Muscle of arm (tissue), 14 donors: ENCODE data around the gene ARMCX5. TPM values are rescaled to one million over a fixed set of nuclear protein-coding genes. Genes with fewer than 3 reads are reported as not detected.

Experiments
- DNase-seq: peaks from one replicate; pipeline ENCODE4 v3.0.0-alpha.2; 2013
- long read RNA-seq, 11 donors: transcript quantifications; one replicate each; lab custom pipeline, GENCODE V29; 2026
- polyA plus RNA-seq, 12 donors: library from polyadenylated mRNA; unstranded; fragments of 120-200 nt; gene quantifications; one replicate each; pipeline ENCODE4 v1.2.1, GENCODE V29; 2013; ENCODE audit not compliant: insufficient read length in 12 of 12

Gene ARMCX5
- polyA plus RNA-seq, result 10 to 100 TPM in 1 of 12 donors, 1 to 10 TPM in 10, not detected in 1; 5.3 to 10.0 (median 7.7) TPM
- long read RNA-seq, donor 1, full-length matches to known transcripts, result 24 of 24 reads
- long read RNA-seq, donor 1, partial matches to known transcripts, result 0 of 24 reads
- long read RNA-seq, donor 1, other reads (novel, unspliced or antisense), result 0 of 24 reads
- long read RNA-seq, donor 2, full-length matches to known transcripts, result 10 of 10 reads
- long read RNA-seq, donor 2, partial matches to known transcripts, result 0 of 10 reads
- long read RNA-seq, donor 2, other reads (novel, unspliced or antisense), result 0 of 10 reads
- long read RNA-seq, donor 3, full-length matches to known transcripts, result 2 of 2 reads
- long read RNA-seq, donor 3, partial matches to known transcripts, result 0 of 2 reads
- long read RNA-seq, donor 3, other reads (novel, unspliced or antisense), result 0 of 2 reads
- long read RNA-seq, donor 4, full-length matches to known transcripts, result 3 of 3 reads
- long read RNA-seq, donor 4, partial matches to known transcripts, result 0 of 3 reads
- long read RNA-seq, donor 4, other reads (novel, unspliced or antisense), result 0 of 3 reads
- long read RNA-seq, donor 5, full-length matches to known transcripts, result 13 of 13 reads
- long read RNA-seq, donor 5, partial matches to known transcripts, result 0 of 13 reads
- long read RNA-seq, donor 5, other reads (novel, unspliced or antisense), result 0 of 13 reads
- long read RNA-seq, donor 6, full-length matches to known transcripts, result 5 of 5 reads
- long read RNA-seq, donor 6, partial matches to known transcripts, result 0 of 5 reads
- long read RNA-seq, donor 6, other reads (novel, unspliced or antisense), result 0 of 5 reads
- long read RNA-seq, donor 7, full-length matches to known transcripts, result 4 of 4 reads
- long read RNA-seq, donor 7, partial matches to known transcripts, result 0 of 4 reads
- long read RNA-seq, donor 7, other reads (novel, unspliced or antisense), result 0 of 4 reads
- long read RNA-seq, donor 8, full-length matches to known transcripts, result 9 of 9 reads
- long read RNA-seq, donor 8, partial matches to known transcripts, result 0 of 9 reads
- long read RNA-seq, donor 8, other reads (novel, unspliced or antisense), result 0 of 9 reads
- long read RNA-seq, donor 9, full-length matches to known transcripts, result 7 of 7 reads
- long read RNA-seq, donor 9, partial matches to known transcripts, result 0 of 7 reads
- long read RNA-seq, donor 9, other reads (novel, unspliced or antisense), result 0 of 7 reads
- long read RNA-seq, donor 10, full-length matches to known transcripts, result 7 of 7 reads
- long read RNA-seq, donor 10, partial matches to known transcripts, result 0 of 7 reads
- long read RNA-seq, donor 10, other reads (novel, unspliced or antisense), result 0 of 7 reads
- long read RNA-seq, donor 11, full-length matches to known transcripts, result 14 of 14 reads
- long read RNA-seq, donor 11, partial matches to known transcripts, result 0 of 14 reads
- long read RNA-seq, donor 11, other reads (novel, unspliced or antisense), result 0 of 14 reads

DNA sequence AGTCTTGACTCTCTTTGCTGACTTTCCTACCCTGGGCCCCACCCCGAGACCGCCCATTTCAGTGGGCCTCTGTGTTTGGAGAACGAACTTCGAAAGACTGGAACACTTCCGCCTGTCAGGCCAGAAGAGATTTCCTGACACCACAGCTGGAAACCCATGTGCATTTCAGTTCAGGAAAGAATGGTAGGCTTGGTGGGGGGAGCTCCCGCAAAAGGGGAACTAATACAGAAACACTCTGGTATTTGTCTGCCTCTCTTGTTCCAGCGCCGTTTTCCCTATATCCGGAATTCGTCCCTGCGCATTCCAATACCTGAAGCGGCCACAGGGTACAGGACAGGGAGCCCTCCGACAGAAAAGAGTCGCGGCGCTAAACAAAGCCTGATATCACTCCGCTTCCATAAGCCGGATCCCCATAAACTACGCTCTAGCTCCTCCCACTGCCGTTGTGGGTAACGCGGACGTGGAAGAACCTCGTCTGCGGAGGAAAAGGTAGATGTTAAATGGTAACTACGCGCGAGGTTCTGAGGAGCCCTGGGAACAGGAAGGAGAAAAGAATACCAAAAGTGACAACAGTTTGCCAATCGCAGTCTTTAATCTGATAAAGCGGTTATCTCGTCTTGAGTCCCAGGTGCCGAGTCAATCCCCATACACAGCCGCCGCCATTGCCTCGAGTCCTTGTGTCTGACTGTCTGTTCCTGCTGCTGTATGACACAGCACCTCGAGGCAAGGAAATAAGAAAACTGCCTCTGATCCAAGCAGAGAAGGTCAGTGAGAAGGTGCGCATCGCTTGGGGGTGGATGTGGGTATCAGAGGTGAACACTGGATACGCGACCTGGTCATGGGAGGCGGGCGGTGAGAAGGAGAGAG is at the start of gene ARMCX5:
TSS of gene ARMCX5 (plus strand) at position 432 of the 867 bp plus-strand sequence. CDS start 2,627 bp downstream, outside the sequence.
- DNase-seq, result peak; percentile 88

DNA sequence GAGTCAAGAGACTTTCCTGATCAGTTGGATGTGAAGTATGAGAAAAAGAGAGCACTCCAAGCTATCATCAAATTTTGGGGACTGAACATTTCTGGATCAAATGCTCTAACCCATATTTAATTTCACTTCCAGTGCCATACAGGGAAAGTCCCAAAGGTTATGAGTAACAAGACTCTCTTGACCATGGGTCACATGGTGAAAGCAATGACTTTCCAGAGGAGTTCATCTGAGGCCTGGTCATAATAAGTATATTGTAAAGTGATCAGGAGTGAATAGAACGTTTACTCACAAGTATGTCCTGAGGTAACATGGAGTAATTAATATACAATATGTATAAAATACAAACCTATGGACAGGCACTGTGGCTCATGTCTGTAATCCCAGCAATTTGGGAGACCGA is 40.7 kb upstream of the ARMCX5 start:
- no peak for DNase-seq

DNA sequence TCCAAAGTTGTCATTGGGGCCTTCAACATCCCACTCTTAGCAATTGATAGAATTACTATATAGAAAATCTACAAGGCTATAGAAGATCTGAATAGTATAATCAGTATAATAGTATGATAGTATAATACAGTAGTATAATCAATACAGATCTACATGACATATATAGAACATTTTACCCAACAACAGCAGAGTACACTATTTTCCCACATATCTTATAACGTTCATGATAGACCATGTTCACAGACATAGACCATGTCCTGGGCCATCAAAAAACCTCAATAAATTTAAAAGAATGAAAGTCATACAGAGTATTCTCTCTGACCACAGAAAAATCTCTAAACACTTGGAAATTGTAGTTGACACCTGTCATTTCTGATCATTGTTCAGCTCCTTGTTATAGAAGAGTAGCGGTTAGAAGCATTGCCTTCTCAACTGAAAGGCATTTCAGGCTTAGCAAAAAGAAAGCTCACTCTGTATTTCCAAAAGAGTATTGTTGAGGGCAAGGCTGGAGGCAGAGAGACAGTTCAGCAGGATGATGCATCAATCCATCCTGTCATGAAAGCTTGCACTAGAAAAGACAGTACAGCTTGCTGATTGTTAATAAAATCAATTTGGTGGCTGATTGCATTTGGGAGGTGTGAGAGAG is 38.8 kb upstream of the ARMCX5 start:
- no peak for DNase-seq

DNA sequence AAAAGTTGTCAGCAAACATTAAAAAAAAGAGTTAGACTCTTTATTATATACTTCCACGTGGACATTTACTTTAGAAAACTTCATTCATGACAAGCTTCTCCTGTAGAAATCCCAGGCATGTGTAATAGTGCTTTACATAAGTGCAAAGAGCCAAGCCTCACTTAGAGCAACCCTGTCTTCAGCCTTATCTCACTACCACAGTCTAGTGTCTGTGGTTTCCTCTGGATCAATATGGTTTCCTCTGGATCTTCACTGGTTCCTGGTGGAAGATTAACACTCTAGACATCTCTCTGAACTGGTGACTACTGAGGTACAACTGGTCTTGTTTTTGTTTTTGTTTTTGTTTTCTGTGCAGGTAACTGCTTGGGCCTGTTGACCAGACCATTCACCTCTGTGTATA is 18.4 kb upstream of the ARMCX5 start:
- DNase-seq, result no peak

DNA sequence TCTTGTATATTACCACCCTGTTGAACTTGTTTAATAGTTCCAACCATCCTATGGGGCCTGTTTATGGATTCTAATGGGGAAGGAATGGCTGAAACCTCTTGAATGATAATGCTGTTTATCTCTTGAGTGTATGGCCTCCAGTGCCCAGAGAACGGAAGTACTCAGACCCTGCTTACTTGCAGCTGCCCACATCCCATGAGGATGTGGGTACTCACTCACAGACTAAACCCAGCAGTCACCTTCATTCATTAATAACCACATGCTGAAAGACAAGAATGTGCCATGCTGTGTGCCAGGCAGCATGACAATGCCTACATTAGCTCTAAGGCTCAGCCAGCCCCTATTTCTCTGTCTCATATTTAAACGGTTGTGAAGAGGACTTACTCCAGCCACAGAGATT is 5.9 kb upstream of the ARMCX5 start:
- no peak for DNase-seq

DNA sequence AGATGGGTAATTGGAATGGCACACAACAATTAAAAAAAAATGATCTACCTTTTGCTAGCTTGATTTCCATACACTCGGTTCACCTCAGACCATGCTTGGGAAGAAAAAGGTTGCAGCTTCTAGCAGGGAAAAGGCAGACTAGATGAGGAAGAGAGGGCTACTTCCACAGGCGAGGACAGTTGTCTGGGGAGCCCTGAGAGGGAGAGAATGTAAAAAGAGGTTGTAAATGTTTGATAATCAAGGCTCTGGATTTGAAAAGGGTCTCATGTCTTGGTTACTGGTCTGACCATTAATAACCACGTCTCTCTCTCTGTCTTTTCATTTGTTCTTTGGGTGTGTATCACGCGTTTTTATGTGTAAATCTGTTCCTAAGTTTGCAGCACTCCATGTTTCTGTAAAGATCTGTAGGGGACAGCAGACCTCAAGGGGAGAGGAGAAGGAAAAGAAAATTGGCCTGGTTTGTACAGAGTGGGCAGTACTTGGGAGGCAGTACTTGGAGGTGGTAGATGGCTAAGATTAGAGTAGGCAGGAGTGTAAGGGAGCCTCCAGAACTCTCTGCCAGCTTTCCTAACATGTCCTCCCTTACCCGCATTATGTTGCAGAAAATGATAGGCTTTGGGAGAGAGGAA is 750 bp downstream of the ARMCX5 start:
- peak; percentile 26 for DNase-seq

DNA sequence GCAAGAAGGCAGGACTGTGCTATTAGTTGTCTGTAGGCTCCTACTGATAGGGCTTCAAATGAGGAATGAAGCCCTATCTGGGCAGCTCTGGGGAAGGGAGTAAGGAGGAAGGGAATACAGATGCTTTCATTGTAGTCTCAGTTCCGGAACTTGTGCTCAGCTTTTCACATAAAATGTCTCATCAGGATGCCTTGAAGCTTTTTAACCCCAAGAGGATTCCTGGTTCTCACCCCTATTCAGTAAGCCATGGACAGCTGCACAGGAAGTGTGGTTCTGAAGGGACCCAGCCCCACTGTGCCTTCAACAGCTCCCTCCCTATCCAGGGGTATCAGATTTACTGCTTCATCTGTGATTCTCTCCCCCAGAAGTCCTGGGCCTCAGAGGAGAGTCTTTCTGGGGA is 5.0 kb downstream of the ARMCX5 start:
- no peak for DNase-seq

DNA sequence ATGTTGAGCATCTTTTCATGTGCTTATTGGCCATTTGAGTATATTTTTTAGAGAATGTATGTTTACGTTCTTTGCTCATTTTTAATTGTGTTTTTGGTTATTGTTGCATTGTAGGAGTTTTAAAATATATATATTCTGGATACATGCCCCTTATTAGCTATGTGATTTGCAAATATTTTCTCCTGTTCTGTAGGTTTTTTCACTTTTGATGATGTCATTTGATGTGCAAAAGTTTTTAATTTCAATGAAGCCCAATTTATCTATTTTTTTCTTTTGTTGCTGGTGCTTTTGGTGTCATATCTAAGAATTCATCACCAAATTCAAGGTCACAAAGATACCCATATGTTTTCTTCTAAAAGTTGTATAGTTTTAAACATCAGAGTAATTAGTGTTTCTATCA is 6.8 kb downstream of the ARMCX5 start:
- no peak for DNase-seq

DNA sequence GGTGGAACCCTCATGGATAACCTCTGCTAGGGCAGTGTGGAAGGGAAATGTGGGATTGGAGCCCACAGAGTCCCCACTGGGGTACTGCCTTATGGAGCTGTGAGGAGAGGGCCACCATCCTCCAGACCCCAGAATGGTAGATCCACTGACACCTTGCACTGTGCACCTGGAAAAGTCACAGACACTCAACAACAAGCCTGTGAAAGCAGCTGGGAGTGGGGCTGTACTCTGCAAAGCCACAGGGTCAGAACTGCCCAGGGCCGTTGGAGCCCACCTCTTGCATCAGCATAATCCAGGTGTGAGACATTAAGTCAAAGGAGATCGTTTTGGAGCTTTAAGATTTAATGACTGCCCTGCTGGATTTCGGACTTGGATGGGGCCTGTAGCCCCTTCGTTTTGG is 11.6 kb downstream of the ARMCX5 start:
- no peak for DNase-seq

DNA sequence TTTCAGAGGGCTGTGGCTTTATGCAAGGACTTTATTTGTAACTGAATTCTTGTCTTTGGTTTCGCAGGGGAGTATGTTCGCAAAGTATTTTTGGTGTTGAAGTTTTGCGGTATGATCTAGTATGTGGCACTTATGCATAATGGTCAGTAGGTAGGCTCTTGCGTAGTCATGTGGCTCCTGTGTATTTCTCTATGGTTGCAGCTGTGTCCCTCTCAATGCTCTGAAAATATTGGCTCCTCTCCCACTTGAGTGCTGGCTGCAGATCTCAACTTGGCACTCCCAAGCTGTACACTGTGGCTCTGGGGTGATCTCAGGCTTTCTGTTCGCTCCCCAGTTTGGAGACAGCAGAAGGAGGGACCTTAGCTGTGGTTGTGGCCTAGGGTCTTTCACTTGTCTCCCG is 24.8 kb downstream of the ARMCX5 start:
- DNase-seq, result no peak

DNA sequence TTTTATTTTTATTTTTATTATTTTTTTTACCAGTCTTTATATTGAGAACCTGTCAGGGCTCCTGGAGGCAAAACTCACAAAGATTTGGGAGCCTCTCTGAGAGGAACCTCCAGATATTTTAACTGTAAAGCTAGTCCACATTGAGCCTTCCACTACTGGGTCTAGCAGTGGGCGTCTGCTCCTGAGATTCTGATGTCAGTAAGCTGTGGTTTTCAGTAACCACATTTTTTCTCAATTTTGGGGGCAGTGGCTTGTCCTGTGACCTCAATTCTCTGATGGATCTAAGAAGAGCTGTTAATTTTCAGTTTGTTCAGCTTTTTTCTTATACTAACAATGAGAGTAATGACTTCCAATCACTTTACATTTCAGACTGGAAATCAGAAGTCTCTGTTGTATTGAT is 28.3 kb downstream of the ARMCX5 start:
- DNase-seq, result no peak

DNA sequence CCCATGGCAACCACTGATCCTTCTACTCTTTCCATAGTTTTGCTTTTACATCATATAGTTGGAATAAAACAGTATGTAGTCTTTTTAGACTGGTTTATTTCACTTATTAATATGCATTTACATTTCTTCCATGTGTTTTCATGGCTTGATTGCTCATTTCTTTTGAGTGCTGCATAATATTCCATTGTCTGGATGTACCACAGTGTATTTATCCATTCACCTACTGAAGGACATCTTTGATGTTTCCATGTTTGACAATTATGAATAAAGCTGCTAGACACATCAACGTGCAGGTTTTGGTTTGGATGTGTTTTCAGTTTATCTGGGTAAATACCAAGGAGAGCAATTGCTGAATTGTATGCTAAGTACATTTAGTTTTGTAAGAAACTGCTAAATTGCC is 38.2 kb downstream of the ARMCX5 start:
- DNase-seq, result no peak

DNA sequence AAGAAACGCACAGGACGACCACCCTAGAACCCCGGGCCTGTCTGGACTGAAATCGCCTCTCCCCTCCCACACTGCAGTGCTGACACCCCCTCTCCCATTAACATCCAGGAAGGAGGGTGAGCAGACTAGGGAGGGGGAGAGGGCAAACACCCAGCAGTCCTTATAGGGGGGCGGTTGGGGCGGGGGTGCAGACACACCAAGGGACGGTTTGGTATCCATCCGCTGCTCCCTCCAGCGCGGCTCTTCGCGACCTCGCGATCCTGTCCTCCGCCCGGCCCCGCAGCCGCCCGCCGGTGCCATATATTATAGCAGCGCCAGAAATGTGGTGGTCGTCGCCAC is 51.6 kb downstream of the ARMCX5 start:
- DNase-seq, result no peak

DNA sequence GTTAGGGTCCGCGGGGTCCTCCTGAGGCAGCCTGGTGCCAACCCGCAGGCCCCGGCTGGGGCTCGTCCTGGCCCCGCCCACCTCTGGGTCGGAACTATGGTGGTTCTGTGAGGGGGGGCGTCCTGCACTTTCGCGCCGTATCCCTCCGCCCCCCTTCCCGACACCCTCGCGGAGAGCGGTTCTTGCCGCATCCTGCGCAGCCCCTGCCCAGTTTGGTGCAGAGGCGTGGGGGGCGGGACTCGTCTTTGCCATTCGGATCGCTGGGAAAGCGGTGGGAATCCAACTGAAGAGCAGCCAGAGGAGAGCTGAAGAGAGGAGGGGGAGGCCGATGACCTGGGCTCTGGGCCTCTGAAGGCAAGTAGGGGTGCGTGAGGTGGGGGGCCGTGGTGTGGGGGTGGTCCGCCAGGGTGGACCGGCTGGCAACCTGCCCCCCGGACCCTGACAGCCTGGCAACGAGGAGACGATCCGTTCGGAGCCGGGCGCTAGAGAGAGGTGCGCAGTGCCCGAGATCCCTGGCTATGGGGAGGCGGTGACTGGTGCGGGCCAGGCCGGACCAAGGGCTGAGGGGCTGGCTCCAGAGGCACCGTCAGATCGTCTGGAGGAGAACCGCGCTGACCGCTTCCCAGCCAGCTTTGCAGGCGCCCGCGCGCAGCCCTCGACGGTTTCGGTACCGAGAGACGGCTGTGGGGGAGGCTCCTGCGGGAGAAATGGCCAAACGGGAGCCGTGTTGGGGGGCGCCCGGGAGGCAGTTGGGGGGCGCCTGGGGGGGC is 52.1 kb downstream of the ARMCX5 start, which contains the start of gene GPRASP1:
TSS of gene GPRASP1 (plus strand) at position 242 of the 770 bp plus-strand sequence. CDS start 2,431 bp downstream, outside the sequence.
- peak; percentile 70 for DNase-seq

DNA sequence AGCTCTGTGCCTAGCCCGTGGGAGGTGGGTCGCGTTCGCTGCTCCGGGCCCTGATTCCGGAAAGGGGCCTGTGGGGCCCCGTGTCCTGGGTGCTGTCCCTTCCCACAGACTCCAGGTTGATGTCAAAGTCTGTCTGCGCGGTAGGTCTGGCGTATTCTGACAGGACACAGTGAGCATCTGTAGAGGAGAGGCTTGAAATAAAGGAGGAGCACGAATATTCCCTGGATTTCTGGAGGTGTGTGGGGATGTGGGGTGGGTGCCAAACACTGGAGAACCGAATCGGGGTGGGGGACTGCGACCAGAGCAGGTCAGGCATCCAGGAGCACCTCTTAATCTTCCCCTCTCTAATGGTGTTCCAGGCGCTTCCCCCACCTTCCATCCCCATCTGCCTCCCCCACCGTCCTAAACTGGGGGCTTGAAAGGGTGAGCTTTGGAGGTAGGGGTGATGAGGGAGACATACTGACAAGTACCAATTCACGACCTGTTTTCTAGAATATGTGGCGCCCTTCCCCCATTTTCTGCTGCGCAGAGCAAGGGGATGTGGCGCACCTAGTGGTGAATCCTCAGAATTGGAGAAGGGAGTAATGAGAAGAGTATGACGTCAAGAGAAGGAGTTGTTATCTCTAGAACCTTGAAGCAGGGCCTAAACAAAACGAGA is 52.8 kb downstream of the ARMCX5 start:
- peak; percentile 66 for DNase-seq
